Tibial artery (tissue), 4 donors: ENCODE measurements around the gene GLI3.
A peak's percentile ranks its signal among the peaks of the same experiment; 100 is the strongest.

Experiments used
- DNase-seq, 2 donors: peaks; one replicate each; pipeline ENCODE4 v3.0.0-alpha.2; 2019
- H3K27ac ChIP-seq, 2 donors: fragments of 200-600 bp; sonication (generic) in 1 of 2; 1 replicate in 1 of 2; 2 replicates in 1 of 2; pipeline ENCODE4 v1.5.1; 2018 to 2019; ENCODE audit warnings: mild to moderate bottlenecking in 1 of 2
- H3K27me3 ChIP-seq, 2 donors: fragments of 200-600 bp; sonication (generic) in 1 of 2; one replicate each; pipeline versions ENCODE4 v1.5.1 to v1.6.0; 2016 to 2019
- H3K36me3 ChIP-seq, 3 donors: fragments of 200-600 bp; sonication (generic) in 2 of 3; one replicate each; pipeline ENCODE4 v1.5.1; 2016 to 2019; ENCODE audit warnings: mild to moderate bottlenecking in 2 of 3
- H3K4me1 ChIP-seq, 4 donors: fragments of 200-600 bp; sonication (generic) in 2 of 4; 1 replicate in 3 of 4; 2 replicates in 1 of 4; pipeline ENCODE4 v1.5.1; 2016 to 2019
- H3K4me3 ChIP-seq, 2 donors: fragments of 200-600 bp; sonication (generic) in 1 of 2; 1 replicate in 1 of 2; 2 replicates in 1 of 2; pipeline ENCODE4 v1.5.1; 2018 to 2019; ENCODE audit warnings: mild to moderate bottlenecking in 2 of 2
- H3K9me3 ChIP-seq, 3 donors: fragments of 200-600 bp; sonication (generic) in 1 of 3; one replicate each; pipeline ENCODE4 v1.5.1; 2016 to 2019
- intact Hi-C: fragments of 100-400 bp; cut with DNase I; formaldehyde crosslinking; loops from one replicate; pipeline ENCODE4 v1.15.0; 2023; ENCODE audit warnings: low total_unique reads
- TF ChIP-seq, protein P1 (sequence below), 2 experiments: fragments of 200-600 bp in 1 of 2; fragments of 450-650 bp in 1 of 2; IDR thresholded peaks; one replicate each; pipeline ENCODE4 v1.5.1; 2017 to 2019; ENCODE audit warnings: antibody characterized with exemption in 2 of 2, mild to moderate bottlenecking in 1 of 2, moderate library complexity in 1 of 2

Gene GLI3

GRCh38 chr7:42272793-42273665 is 36.0 kb upstream of the GLI3 start:
- H3K27ac ChIP-seq = no peak overlapping the region
- no peaks in the 10 kb centered on the region for H3K27me3 ChIP-seq
- H3K4me1 ChIP-seq = no peaks in the 10 kb centered on the region
- H3K4me3 ChIP-seq = no peak overlapping the region
- no peaks in the 10 kb centered on the region for H3K36me3 ChIP-seq
- TF ChIP-seq, protein P1, sequence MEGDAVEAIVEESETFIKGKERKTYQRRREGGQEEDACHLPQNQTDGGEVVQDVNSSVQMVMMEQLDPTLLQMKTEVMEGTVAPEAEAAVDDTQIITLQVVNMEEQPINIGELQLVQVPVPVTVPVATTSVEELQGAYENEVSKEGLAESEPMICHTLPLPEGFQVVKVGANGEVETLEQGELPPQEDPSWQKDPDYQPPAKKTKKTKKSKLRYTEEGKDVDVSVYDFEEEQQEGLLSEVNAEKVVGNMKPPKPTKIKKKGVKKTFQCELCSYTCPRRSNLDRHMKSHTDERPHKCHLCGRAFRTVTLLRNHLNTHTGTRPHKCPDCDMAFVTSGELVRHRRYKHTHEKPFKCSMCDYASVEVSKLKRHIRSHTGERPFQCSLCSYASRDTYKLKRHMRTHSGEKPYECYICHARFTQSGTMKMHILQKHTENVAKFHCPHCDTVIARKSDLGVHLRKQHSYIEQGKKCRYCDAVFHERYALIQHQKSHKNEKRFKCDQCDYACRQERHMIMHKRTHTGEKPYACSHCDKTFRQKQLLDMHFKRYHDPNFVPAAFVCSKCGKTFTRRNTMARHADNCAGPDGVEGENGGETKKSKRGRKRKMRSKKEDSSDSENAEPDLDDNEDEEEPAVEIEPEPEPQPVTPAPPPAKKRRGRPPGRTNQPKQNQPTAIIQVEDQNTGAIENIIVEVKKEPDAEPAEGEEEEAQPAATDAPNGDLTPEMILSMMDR (IDR thresholded peaks at IDR 0.05) = no peak
- intact Hi-C loops = no loop called here
- DNase-seq = no peak
- H3K9me3 ChIP-seq = no peaks in the 10 kb centered on the region

DNA sequence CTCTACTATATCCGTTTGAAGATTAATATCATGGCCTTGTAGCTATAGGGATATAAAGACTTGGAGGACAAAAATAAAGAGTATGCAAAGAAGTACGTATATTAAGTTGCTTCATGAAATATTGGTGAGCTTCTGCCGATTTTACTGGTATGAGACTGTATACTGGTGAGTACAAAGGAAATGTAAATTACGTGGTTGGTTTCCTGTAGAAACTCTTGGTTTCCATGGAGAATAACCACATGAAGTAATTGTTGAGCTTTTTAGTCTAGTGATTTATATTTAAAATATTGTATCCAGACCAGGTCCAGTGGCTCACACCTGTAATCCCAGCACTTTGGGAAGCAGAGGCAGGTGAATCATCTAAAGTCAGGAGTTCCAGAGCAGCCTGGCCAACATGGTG is 32.2 kb upstream of the GLI3 start:
- Histone ChIP-seq H3K4me3 (no peak overlapping the region), H3K9me3 (no peaks in the 10 kb centered on the region), H3K4me1 (no peaks in the 10 kb centered on the region), H3K27me3 (no peaks in the 10 kb centered on the region), H3K27ac (no peak overlapping the region), H3K36me3 (no peaks in the 10 kb centered on the region)
- TF ChIP-seq, protein P1 (IDR thresholded peaks at IDR 0.05) = no peak
- intact Hi-C loops = no loop called here
- no peak for DNase-seq

DNA sequence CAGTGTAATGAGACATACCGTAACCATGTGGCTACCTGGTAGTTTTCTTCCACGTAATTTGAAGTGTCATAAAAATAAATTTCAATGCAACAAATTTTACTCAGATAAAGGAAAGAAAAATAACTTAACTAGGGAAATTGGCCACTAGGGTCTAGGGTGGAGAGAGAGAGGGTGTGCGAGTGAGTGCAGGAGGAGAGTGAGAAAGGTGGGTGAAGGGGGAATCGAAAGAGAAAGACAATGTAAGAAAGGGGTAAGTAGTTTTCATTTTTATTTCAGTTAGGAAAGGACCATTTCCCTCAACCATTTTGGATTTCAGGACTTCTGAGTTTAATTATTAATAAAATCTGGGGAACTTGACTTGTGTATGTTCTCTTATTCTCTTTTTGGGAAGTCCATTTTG is 27.7 kb upstream of the GLI3 start:
- no peak for DNase-seq
- TF ChIP-seq, protein P1 (IDR thresholded peaks at IDR 0.05) = no peak
- Histone ChIP-seq H3K4me3 (no peak overlapping the region), H3K9me3 (no peaks in the 10 kb centered on the region), H3K4me1 (peaks cover 0 to 17% (median 11%) of the 10 kb centered on the region in 4 donors), H3K36me3 (no peaks in the 10 kb centered on the region), H3K27me3 (no peaks in the 10 kb centered on the region), H3K27ac (no peak overlapping the region)
- intact Hi-C loops = no loop called here

GRCh38 chr7:42263971-42264370 is 27.0 kb upstream of the GLI3 start:
- Histone ChIP-seq H3K9me3 (no peaks in the 10 kb centered on the region), H3K27me3 (no peaks in the 10 kb centered on the region), H3K4me3 (no peak overlapping the region), H3K27ac (no peak overlapping the region), H3K4me1 (peaks cover 0 to 17% (median 11%) of the 10 kb centered on the region in 4 donors), H3K36me3 (no peaks in the 10 kb centered on the region)
- TF ChIP-seq, protein P1 (IDR thresholded peaks at IDR 0.05) = no peak
- intact Hi-C loops = no loop called here
- peak; percentile 42 to 69 for DNase-seq

DNA sequence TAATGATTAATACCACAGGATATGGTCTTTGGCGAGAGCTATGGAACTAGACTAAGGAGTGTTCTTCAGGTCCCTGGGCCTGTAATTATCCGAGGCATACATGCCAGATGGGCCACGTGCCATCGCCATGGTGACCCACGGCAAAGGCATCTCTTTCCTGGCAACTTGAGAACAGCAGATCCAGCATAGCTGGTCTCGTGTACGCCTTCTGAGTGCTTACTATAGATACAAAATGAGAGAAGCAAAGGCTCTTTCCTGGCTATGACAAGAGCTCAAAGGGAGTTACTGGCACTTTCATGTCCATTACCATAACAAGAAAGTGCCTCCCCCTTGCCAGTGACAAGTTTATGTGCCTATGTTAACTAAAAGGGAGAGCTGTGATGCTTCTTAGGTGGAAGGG is 26.0 kb upstream of the GLI3 start:
- intact Hi-C loops = no loop called here
- Histone ChIP-seq H3K36me3 (no peaks in the 10 kb centered on the region), H3K4me1 (peaks cover 0 to 17% (median 11%) of the 10 kb centered on the region in 4 donors), H3K27ac (peak overlapping the region; percentile 15 to 31), H3K9me3 (no peaks in the 10 kb centered on the region), H3K27me3 (no peaks in the 10 kb centered on the region), H3K4me3 (no peak overlapping the region)
- peak; percentile 69 to 86 for DNase-seq
- TF ChIP-seq, protein P1 (IDR thresholded peaks at IDR 0.05) = no peak
